SK-N-SH treated with all-trans-retinoic acid at 6 μM for 48 hours (cell line): Measurements from ENCODE around the gene NCAN.

ENCODE experiments used
- ATAC-seq: fragments of 200-7000 bp; cut with Tn5 transposase; 3 replicates; pipeline ENCODE4 v1.9.1; 2020; ENCODE audit warnings: mild to moderate bottlenecking, moderate library complexity
- ARNTL ChIP-seq: fragments of 450-650 bp; formaldehyde crosslinking; IDR thresholded peaks from 2 replicates; pipeline ENCODE4 v1.5.0; 2020; ENCODE audit warnings: low read depth, mild to moderate bottlenecking, moderate library complexity, borderline replicate concordance
- CREB5 ChIP-seq: fragments of 250-450 bp; sonication (Bioruptor Pico); IDR thresholded peaks from 2 replicates; pipeline ENCODE4 v1.5.1; 2020; ENCODE audit warnings: low read depth, mild to moderate bottlenecking, moderate library complexity
- CSDC2 ChIP-seq: fragments of 250-450 bp; sonication (Bioruptor Pico); IDR thresholded peaks from 2 replicates; pipeline ENCODE4 v1.5.0; 2020; ENCODE audit warnings: mild to moderate bottlenecking, moderate library complexity
- CSRNP3 ChIP-seq: fragments of 250-450 bp; sonication (Bioruptor Pico); IDR thresholded peaks from 2 replicates; pipeline ENCODE4 v1.5.1; 2021; ENCODE audit warnings: mild to moderate bottlenecking, moderate library complexity
- ESRRG ChIP-seq: fragments of 250-450 bp; sonication (Bioruptor Pico); IDR thresholded peaks from 2 replicates; pipeline ENCODE4 v1.6.1; 2021; ENCODE audit warnings: mild to moderate bottlenecking
- GLIS3 ChIP-seq: fragments of 250-450 bp; sonication (Bioruptor Pico); IDR thresholded peaks from 2 replicates; pipeline ENCODE4 v1.5.0; 2020; ENCODE audit warnings: mild to moderate bottlenecking, moderate library complexity
- ISL1 ChIP-seq: fragments of 250-450 bp; sonication (Bioruptor Pico); IDR thresholded peaks from 2 replicates; pipeline ENCODE4 v2.1.2; 2022; ENCODE audit warnings: mild to moderate bottlenecking, moderate library complexity
- OSR1 ChIP-seq: fragments of 250-450 bp; sonication (Bioruptor Pico); IDR thresholded peaks from 2 replicates; pipeline ENCODE4 v1.8.0; 2022; ENCODE audit warnings: moderate library complexity, mild to moderate bottlenecking, inconsistent platforms
- PATZ1 ChIP-seq: fragments of 250-450 bp; sonication (Bioruptor Pico); IDR thresholded peaks from 2 replicates; pipeline ENCODE4 v1.8.0; 2020; ENCODE audit warnings: mild to moderate bottlenecking, moderate library complexity, borderline replicate concordance
- POU6F1 ChIP-seq: fragments of 250-450 bp; sonication (Bioruptor Pico); IDR thresholded peaks from 2 replicates; pipeline ENCODE4 v1.8.0; 2021; ENCODE audit warnings: low read depth, mild to moderate bottlenecking, moderate library complexity, borderline replicate concordance
- PPARA ChIP-seq: fragments of 250-450 bp; sonication (Bioruptor Pico); IDR thresholded peaks from 2 replicates; pipeline ENCODE4 v1.5.0; 2020; ENCODE audit warnings: mild to moderate bottlenecking, borderline replicate concordance
- RARB ChIP-seq: fragments of 250-450 bp; sonication (Bioruptor Pico); IDR thresholded peaks from 2 replicates; pipeline ENCODE4 v1.8.0; 2021; ENCODE audit warnings: mild to moderate bottlenecking, moderate library complexity
- SNAI2 ChIP-seq: fragments of 250-450 bp; sonication (Bioruptor Pico); IDR thresholded peaks from 2 replicates; pipeline ENCODE4 v1.5.0; 2020; ENCODE audit warnings: mild to moderate bottlenecking, moderate library complexity
- TCF4 ChIP-seq: fragments of 250-450 bp; sonication (Bioruptor Pico); IDR thresholded peaks from 2 replicates; pipeline ENCODE4 v1.8.0; 2021; ENCODE audit warnings: mild to moderate bottlenecking, moderate library complexity, borderline replicate concordance
- TOX ChIP-seq: fragments of 250-450 bp; sonication (Bioruptor Pico); IDR thresholded peaks from 2 replicates; pipeline ENCODE4 v1.8.0; 2021; ENCODE audit warnings: mild to moderate bottlenecking, moderate library complexity, borderline replicate concordance
- TSHZ2 ChIP-seq: fragments of 250-450 bp; sonication (Bioruptor Pico); IDR thresholded peaks from 2 replicates; pipeline ENCODE4 v1.5.0; 2020; ENCODE audit warnings: mild to moderate bottlenecking, moderate library complexity
- ZC3H10 ChIP-seq: fragments of 250-450 bp; sonication (Bioruptor Pico); IDR thresholded peaks from 2 replicates; pipeline ENCODE4 v1.5.1; 2021; ENCODE audit warnings: mild to moderate bottlenecking, moderate library complexity
- ZFP3 ChIP-seq: fragments of 250-450 bp; sonication (Bioruptor Pico); IDR thresholded peaks from 2 replicates; pipeline ENCODE4 v1.5.0; 2020; ENCODE audit warnings: mild to moderate bottlenecking, moderate library complexity
- ZFP30 ChIP-seq: fragments of 450-650 bp; formaldehyde crosslinking; IDR thresholded peaks from 2 replicates; pipeline ENCODE4 v1.5.0; 2022; ENCODE audit warnings: mild to moderate bottlenecking, moderate library complexity
- ZNF565 ChIP-seq: fragments of 450-650 bp; formaldehyde crosslinking; conservative IDR thresholded peaks from 2 replicates; pipeline ENCODE4 v1.5.0; 2020; ENCODE audit warnings: low read depth, mild to moderate bottlenecking, moderate library complexity
- ZNF70 ChIP-seq: fragments of 450-650 bp; formaldehyde crosslinking; IDR thresholded peaks from 2 replicates; pipeline ENCODE4 v1.5.0; 2020; ENCODE audit warnings: mild to moderate bottlenecking, moderate library complexity

NCAN gene

GRCh38 chr19:19230999-19231398 lies 19.2 kb downstream of the NCAN start:
- ATAC-seq: no peak
- no peak for TF ChIP-seq CSRNP3
- no peak for TF ChIP-seq OSR1 (CRISPR knock-in tag)
- no peak for TF ChIP-seq ZC3H10
- no peak for TF ChIP-seq POU6F1 (CRISPR knock-in tag)
- TF ChIP-seq CREB5 (CRISPR knock-in tag): no peak
- TF ChIP-seq PPARA (CRISPR knock-in tag): no peak
- no peak for TF ChIP-seq ZNF70 (CRISPR knock-in tag)
- no peak for TF ChIP-seq GLIS3 (CRISPR knock-in tag)
- no peak for TF ChIP-seq TCF4 (CRISPR knock-in tag)
- no peak for TF ChIP-seq PATZ1 (CRISPR knock-in tag)
- TF ChIP-seq ZFP30 (CRISPR knock-in tag): no peak
- no peak for TF ChIP-seq TSHZ2 (CRISPR knock-in tag)
- no peak for TF ChIP-seq ISL1 (CRISPR knock-in tag)
- no peak for TF ChIP-seq SNAI2 (CRISPR knock-in tag)
- no peak for TF ChIP-seq ARNTL (CRISPR knock-in tag)
- TF ChIP-seq ZNF565: no peak
- no peak for TF ChIP-seq CSDC2
- TF ChIP-seq TOX (CRISPR knock-in tag): no peak
- no peak for TF ChIP-seq RARB
- TF ChIP-seq ESRRG: no peak

- ATAC-seq: no peak
- TF ChIP-seq RARB (no peak), POU6F1 (CRISPR knock-in tag) (no peak), ZNF565 (no peak), ZNF70 (CRISPR knock-in tag) (no peak), ZFP3 (CRISPR knock-in tag) (no peak), CSRNP3 (no peak), ZFP30 (CRISPR knock-in tag) (no peak), ISL1 (CRISPR knock-in tag) (no peak), CREB5 (CRISPR knock-in tag) (no peak), OSR1 (CRISPR knock-in tag) (no peak)
Observed at GRCh38 chr19:19232261-19232721, 20.5 kb downstream of the NCAN start.
